ENCODE measurements around the gene CORIN.

CORIN gene

DNA sequence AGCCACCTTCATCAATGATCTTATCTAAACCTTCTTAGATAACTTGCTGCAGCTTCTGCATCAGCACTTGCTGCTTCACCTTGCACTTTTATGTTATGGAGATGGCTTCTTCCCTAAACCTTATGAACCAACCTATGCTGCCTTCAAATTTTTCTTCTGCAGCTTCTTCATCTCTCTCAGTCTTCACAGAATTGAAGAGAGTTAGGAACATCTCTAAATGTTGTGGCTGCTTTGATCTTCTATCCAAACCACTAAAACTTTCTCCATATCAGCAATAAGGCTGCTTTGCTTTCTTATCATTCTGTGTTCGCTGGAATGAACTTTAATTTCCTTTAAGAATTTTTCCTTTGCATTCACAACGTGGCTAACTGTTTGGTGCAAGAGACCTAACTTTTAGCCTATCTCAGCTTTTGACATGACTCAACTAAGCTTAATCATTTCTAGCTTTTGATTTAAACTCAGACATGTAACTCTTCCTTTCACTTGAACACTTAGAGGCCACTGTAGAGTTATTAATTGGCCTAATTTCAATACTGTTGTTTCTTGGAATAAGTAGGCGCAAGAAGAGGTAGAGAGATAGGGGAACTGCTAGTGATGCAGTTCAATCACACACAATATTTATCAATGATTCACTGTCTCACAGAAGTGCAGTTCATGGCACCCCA is 36.1 kb upstream of the CORIN start:
- Histone ChIP-seq H3K27ac (ENCODE audit: extremely low read depth, low read depth, low read length) (no peak overlapping the region), H3K36me3 (ENCODE audit: control insufficient read depth in 2 of 2, insufficient read depth in 1 of 2, low read length in 2 of 2) (peaks cover 5 to 65% of the 10 kb centered on the region in 2 experiments; a peak in 2 of 3 replicates), H3K9me3 (ENCODE audit: control insufficient read depth, insufficient read depth, low read depth, low read length) (no peaks in the 10 kb centered on the region), H3K4me3 (ENCODE audit: low read depth, low read length) (no peak overlapping the region), H3K4me1 (ENCODE audit: control insufficient read depth, insufficient read depth, low read length) (no peaks in the 10 kb centered on the region)
- no peak for TF ChIP-seq ZNF791 (tag by site-specific recombination; IDR thresholded peaks at IDR 0.05)
- no peak for TF ChIP-seq ZNF544 (tag by site-specific recombination; IDR thresholded peaks at IDR 0.05)
- no peak for TF ChIP-seq ZBTB6 (tag by site-specific recombination; IDR thresholded peaks at IDR 0.05)
- TF ChIP-seq ZNF426 (tag by site-specific recombination; IDR thresholded peaks at IDR 0.05), result no peak
- no peak for TF ChIP-seq ZNF585B (tag by site-specific recombination; IDR thresholded peaks at IDR 0.05)
- no peak for TF ChIP-seq ZNF248 (tag by site-specific recombination; IDR thresholded peaks at IDR 0.05)
- TF ChIP-seq ZNF560 (tag by site-specific recombination; IDR thresholded peaks at IDR 0.05; ENCODE audit: borderline replicate concordance), result no peak
- no peak for TF ChIP-seq ZNF202 (tag by site-specific recombination; IDR thresholded peaks at IDR 0.05; ENCODE audit: borderline replicate concordance)
- no peak for TF ChIP-seq ZNF302 (tag by site-specific recombination; IDR thresholded peaks at IDR 0.05; ENCODE audit: low read depth)
- no peak for TF ChIP-seq ZNF510 (tag by site-specific recombination; IDR thresholded peaks at IDR 0.05; ENCODE audit: insufficient replicate concordance)
- TF ChIP-seq, protein P1, sequence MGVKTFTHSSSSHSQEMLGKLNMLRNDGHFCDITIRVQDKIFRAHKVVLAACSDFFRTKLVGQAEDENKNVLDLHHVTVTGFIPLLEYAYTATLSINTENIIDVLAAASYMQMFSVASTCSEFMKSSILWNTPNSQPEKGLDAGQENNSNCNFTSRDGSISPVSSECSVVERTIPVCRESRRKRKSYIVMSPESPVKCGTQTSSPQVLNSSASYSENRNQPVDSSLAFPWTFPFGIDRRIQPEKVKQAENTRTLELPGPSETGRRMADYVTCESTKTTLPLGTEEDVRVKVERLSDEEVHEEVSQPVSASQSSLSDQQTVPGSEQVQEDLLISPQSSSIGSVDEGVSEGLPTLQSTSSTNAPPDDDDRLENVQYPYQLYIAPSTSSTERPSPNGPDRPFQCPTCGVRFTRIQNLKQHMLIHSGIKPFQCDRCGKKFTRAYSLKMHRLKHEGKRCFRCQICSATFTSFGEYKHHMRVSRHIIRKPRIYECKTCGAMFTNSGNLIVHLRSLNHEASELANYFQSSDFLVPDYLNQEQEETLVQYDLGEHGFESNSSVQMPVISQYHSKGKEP (tag by site-specific recombination; IDR thresholded peaks at IDR 0.05), result no peak
- TF ChIP-seq ZNF645 (tag by site-specific recombination; IDR thresholded peaks at IDR 0.05), result no peak
- TF ChIP-seq ZNF16 (tag by site-specific recombination; IDR thresholded peaks at IDR 0.05; ENCODE audit: low read depth), result no peak
- no peak for TF ChIP-seq ZNF654 (tag by site-specific recombination; IDR thresholded peaks at IDR 0.05; ENCODE audit: low read depth)
- TF ChIP-seq ZNF473 (tag by site-specific recombination; IDR thresholded peaks at IDR 0.05), result no peak
- TF ChIP-seq BCL11A (tag by site-specific recombination; IDR thresholded peaks at IDR 0.05; ENCODE audit: low read depth), result no peak
- TF ChIP-seq ZSCAN18 (tag by site-specific recombination; IDR thresholded peaks at IDR 0.05), result no peak
- no peak for TF ChIP-seq ZNF624 (tag by site-specific recombination; IDR thresholded peaks at IDR 0.05)
- TF ChIP-seq KLF17 (tag by site-specific recombination; IDR thresholded peaks at IDR 0.05), result no peak
- ChIA-PET CTCF (interaction anchor here (0.6 kb wide), 1 partner anchor 65 kb away, joined by 4 read pairs; no protein-coding TSS in a partner anchor), POLR2A (no interaction called here)
